Stimulated activated CD4-positive, alpha-beta T cell treated with anti-CD3 and anti-CD28 coated beads, Interleukin-4, amount 100 ng/mL, for 48 hours (primary cell): ENCODE measurements around the gene MRPL23.

Experiments used
- DNase-seq, 2 donors: peaks; one replicate each; pipeline ENCODE4 v3.0.0-alpha.2; 2020; ENCODE audit warnings: low read depth in 2 of 2

The MRPL23 gene

GRCh38 chr11:1990872-1991578 is 43.9 kb downstream of the MRPL23 start:
- no peak for DNase-seq

- no peak for DNase-seq
Measured at GRCh38 chr11:1992111-1992510, 45.0 kb downstream of the MRPL23 start.

GRCh38 chr11:1994121-1994520 is 47.0 kb downstream of the MRPL23 start:
- DNase-seq, result no peak

- DNase-seq, result no peak
Measured at GRCh38 chr11:1997755-1998154, 50.6 kb downstream of the MRPL23 start, which contains the start of gene H19. Gene H19 (minus strand): TSS chr11:1997842.

DNA sequence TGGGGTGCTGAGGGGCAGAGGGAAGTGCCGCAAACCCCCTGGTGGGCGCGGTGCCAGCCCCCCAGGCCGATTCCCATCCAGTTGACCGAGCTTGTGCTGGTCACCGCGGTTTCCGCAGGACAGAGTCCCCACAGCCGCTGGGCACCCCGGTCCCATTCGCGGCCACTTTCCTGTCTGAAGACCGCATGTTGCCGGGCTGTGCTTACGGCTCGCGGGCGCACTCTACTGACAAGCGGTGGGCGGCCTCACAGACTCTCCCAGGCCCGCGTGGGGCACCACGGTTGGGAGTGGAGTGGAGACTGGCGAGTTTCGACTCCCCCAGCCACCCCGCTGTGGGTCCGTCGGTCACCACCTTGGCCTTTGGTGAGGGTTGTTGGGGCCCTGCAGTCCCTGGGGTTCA is 51.2 kb downstream of the MRPL23 start:
- DNase-seq, result no peak

DNA sequence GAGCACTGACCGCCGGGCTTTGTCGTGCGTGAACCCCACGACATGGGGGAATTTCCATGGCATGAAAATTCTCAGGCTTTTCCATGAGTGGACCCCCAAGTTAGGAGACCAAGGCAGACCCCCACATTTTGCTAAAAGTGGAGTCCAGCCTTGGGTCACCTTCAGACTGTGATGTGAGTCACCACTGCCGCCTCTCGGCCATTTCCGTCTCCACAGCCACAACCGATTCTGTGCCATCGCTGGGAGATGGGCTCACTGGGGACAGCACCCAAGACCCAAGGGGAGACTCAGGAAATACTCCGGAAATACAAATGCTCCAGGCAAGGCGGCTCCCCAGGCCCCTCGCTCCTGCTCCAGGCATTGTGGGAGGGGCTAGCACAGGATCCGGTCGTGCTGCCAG is 51.7 kb downstream of the MRPL23 start:
- DNase-seq, result no peak

- no peak for DNase-seq
Measured at GRCh38 chr11:2002042-2002776, 55.1 kb downstream of the MRPL23 start.

DNA sequence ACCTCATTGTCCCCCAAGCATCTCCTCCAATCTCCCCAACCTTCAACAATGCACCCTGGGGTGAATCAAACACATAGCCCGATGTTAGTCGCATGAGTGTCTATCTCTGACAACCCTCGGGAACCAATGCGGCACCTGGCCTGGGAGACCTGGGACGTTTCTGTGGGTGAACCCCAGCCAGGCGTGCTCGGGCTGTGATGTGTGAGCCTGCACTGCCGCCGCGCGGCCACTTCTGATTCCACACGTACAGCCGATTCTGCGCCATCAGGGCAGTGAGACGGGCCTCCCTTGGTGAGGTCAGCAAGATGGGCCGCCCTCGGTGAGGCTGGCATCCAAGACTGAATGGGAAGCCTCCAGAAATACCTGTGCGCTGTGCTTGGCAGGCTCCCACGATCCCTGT is 55.7 kb downstream of the MRPL23 start:
- DNase-seq, result no peak

DNA sequence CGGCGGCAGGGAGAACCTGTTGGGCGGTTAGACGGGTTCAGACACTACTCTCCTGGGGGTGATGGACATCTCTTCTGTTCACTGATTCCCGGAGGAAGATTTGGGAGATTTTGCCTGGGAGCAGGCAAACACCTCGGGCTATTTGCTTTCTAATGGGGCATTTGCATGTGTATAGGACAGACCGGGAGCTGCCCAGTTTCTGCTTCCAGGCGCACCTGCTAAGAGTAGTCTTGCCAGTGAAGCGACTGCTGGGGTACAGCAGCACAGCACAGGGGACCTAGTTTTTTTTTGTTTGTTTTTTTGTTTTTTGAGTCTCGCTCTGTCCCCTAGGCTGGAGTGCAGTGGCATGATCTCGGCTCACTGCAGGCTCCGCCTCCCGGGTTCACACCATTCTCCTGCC is 57.3 kb downstream of the MRPL23 start:
- no peak for DNase-seq
